ENCODE data around the gene PTPN13.

- TF ChIP-seq CTCF (conservative IDR thresholded peaks at IDR 0.05; ENCODE audit: low read depth, low read length) (no peak), EZH2 (IDR thresholded peaks at IDR 0.05; ENCODE audit: borderline replicate concordance, low read depth, low read length, poor library complexity, severe bottlenecking) (no peak)
These were observed 6.0 kb downstream of the PTPN13 start for GRCh38 chr4:86600007-86600653.
